ENCODE data around the gene RAPGEF4.

- TF ChIP-seq POLR2AphosphoS5 (IDR thresholded peaks at IDR 0.05; ENCODE audit: low read depth, low read length) (no peak), TAF1 (IDR thresholded peaks at IDR 0.05; ENCODE audit: borderline replicate concordance, low read depth, low read length) (no peak)
These were observed 305.1 kb downstream of the RAPGEF4 start for GRCh38 chr2:173040729-173041128.
